ENCODE results near the gene ZMIZ2. TPM values are rescaled to one million over a fixed set of nuclear protein-coding genes. Genes with fewer than 3 reads are reported as not detected.
A peak's percentile ranks its signal among the peaks of the same experiment; 100 is the strongest.

ZMIZ2 gene
- total RNA-seq, 1 donor from 2014 or later = 99.5 TPM

GRCh38 chr7:44787041-44787440 lies 38.4 kb downstream of the ZMIZ2 start:
- Mint-ChIP-seq H3K27ac (ENCODE audit: unreplicated experiment) (no peak overlapping the region), H3K4me1 (no peaks in the 10 kb centered on the region), H3K36me3 (ENCODE audit: low read depth) (no peaks in the 10 kb centered on the region), H3K9me3 (peaks cover 4% of the 10 kb centered on the region), H3K4me3 (no peak overlapping the region), H3K27me3 (ENCODE audit: low read depth) (no peaks in the 10 kb centered on the region)
- no peak for TF ChIP-seq CTCF (conservative IDR thresholded peaks at IDR 0.05)
- DNase-seq (ENCODE audit: low read depth, low spot score) = no peak

- peaks cover 4% of the 10 kb centered on the region for H3K9me3 Mint-ChIP-seq
These were observed 39.1 kb downstream of the ZMIZ2 start for GRCh38 chr7:44787762-44788161.

GRCh38 chr7:44789990-44790389 lies 41.3 kb downstream of the ZMIZ2 start:
- Mint-ChIP-seq H3K9me3 (no peaks in the 10 kb centered on the region), H3K27ac (ENCODE audit: unreplicated experiment) (no peak overlapping the region), H3K4me3 (no peak overlapping the region), H3K4me1 (no peaks in the 10 kb centered on the region), H3K27me3 (ENCODE audit: low read depth) (no peaks in the 10 kb centered on the region), H3K36me3 (ENCODE audit: low read depth) (no peaks in the 10 kb centered on the region)
- no peak for DNase-seq (ENCODE audit: low read depth, low spot score)
- TF ChIP-seq CTCF (conservative IDR thresholded peaks at IDR 0.05) = no peak

More at GRCh38 chr7:44787762-44788161, 39.1 kb downstream of the ZMIZ2 start:
- no peak for TF ChIP-seq CTCF (conservative IDR thresholded peaks at IDR 0.05)
- no peak for DNase-seq (ENCODE audit: low read depth, low spot score)
- Mint-ChIP-seq H3K4me3 (no peak overlapping the region), H3K27me3 (ENCODE audit: low read depth) (no peaks in the 10 kb centered on the region), H3K4me1 (no peaks in the 10 kb centered on the region), H3K27ac (ENCODE audit: unreplicated experiment) (no peak overlapping the region), H3K36me3 (ENCODE audit: low read depth) (no peaks in the 10 kb centered on the region)

- H3K27ac Mint-ChIP-seq (ENCODE audit: unreplicated experiment) = peak overlapping the region; percentile 2
- DNase-seq (ENCODE audit: low read depth, low spot score) = no peak
- no peaks in the 10 kb centered on the region for H3K36me3 Mint-ChIP-seq (ENCODE audit: low read depth)
- no peaks in the 10 kb centered on the region for H3K9me3 Mint-ChIP-seq
- H3K4me3 Mint-ChIP-seq = peak overlapping the region; percentile 6
- peaks cover 8% of the 10 kb centered on the region for H3K4me1 Mint-ChIP-seq
- peaks cover 3% of the 10 kb centered on the region for H3K27me3 Mint-ChIP-seq (ENCODE audit: low read depth)
- TF ChIP-seq CTCF (conservative IDR thresholded peaks at IDR 0.05) = no peak
These were observed 42.9 kb downstream of the ZMIZ2 start for GRCh38 chr7:44791278-44792219.

GRCh38 chr7:44793919-44794318 lies 45.3 kb downstream of the ZMIZ2 start:
- Mint-ChIP-seq H3K4me1 (peaks cover 23% of the 10 kb centered on the region), H3K9me3 (no peaks in the 10 kb centered on the region), H3K4me3 (peak overlapping the region; percentile 67), H3K27ac (ENCODE audit: unreplicated experiment) (no peak overlapping the region), H3K27me3 (ENCODE audit: low read depth) (peaks cover 9% of the 10 kb centered on the region), H3K36me3 (ENCODE audit: low read depth) (peaks cover 12% of the 10 kb centered on the region)
- no peak for DNase-seq (ENCODE audit: low read depth, low spot score)
- TF ChIP-seq CTCF (conservative IDR thresholded peaks at IDR 0.05) = no peak
